K562 (cell line): ENCODE data around the gene ADAMTS2. TPM values are rescaled to one million over a fixed set of nuclear protein-coding genes. Genes with fewer than 3 reads are reported as not detected.

Experiments used
- ATAC-seq: fragments of 200-7000 bp; cut with Tn5 transposase; 3 replicates; pipeline ENCODE4 v1.9.1; 2020; ENCODE audit warnings: moderate library complexity
- BruUV-seq: library from RNA; stranded (reverse); fragments of 400-500 nt; replicated peaks from 2 replicates; lab custom pipeline; 2021; lab: Mats Ljungman, UMichigan
- CTCF ChIA-PET: fragments of 300-600 bp; formaldehyde crosslinking; extraction: SDS; loops from one replicate; lab custom pipeline; 2021; ENCODE audit warnings: low intra/inter-chr PET ratio; lab: Yijun Ruan, JAX
- POLR2A ChIA-PET: fragments of 300-600, 350-650 bp; sonication (Branson Sonifier 250); formaldehyde crosslinking; extraction: SDS; loops from one replicate; lab custom pipeline; 2021; ENCODE audit warnings: antibody characterized with exemption, inconsistent platforms; lab: Yijun Ruan, JAX
- DNase-seq, 4 experiments: peaks; one replicate each; pipeline versions ENCODE4 v3.0.0 to v3.0.0-alpha.2; 2011 to 2018; ENCODE audit warnings: low spot score in 3 of 4, mixed read lengths in 3 of 4; ENCODE audit errors: extremely low read depth in 1 of 4
- FAIRE-seq: peaks from 2 replicates; lab custom pipeline; 2011; peaks lifted over from hg19 to GRCh38; lab: Jason Lieb, UNC
- H2AFZ ChIP-seq: 2 replicates; pipeline ENCODE4 v1.6.0; 2011; ENCODE audit warnings: low read depth, low read length, control low read depth, inconsistent platforms
- H3K27ac ChIP-seq: fragments of 200-600 bp; 3 replicates; pipeline ENCODE4 v1.8.0; 2011; ENCODE audit warnings: low read depth, mild to moderate bottlenecking, control low read depth, inconsistent platforms, low read length, moderate library complexity, mixed read lengths; ENCODE audit errors: extremely low read depth
- H3K27me3 ChIP-seq, 2 experiments: fragments of 300-600 bp in 1 of 2; 2 replicates in 1 of 2; 3 replicates in 1 of 2; pipeline versions ENCODE4 v1.6.0 to v1.8.0; 2011; ENCODE audit warnings: inconsistent platforms in 2 of 2, low read length in 2 of 2, mild to moderate bottlenecking in 1 of 2, mixed read lengths in 1 of 2, moderate library complexity in 1 of 2; ENCODE audit not compliant: control insufficient read depth in 2 of 2, insufficient read depth in 2 of 2
- H3K36me3 ChIP-seq: fragments of 300-600 bp; 3 replicates; pipeline ENCODE4 v1.8.0; 2011; ENCODE audit warnings: mild to moderate bottlenecking, low read length, inconsistent platforms; ENCODE audit not compliant: control insufficient read depth, insufficient read depth
- H3K4me1 ChIP-seq, 2 experiments: fragments of 200-600 bp in 1 of 2; replicated peaks in 1 of 2; 2 replicates in 1 of 2; 3 replicates in 1 of 2; pipeline versions ENCODE4 v1.5.1 to v1.8.0; 2011; ENCODE audit warnings: inconsistent platforms in 2 of 2, low read length in 2 of 2, mild to moderate bottlenecking in 1 of 2, mixed read lengths in 1 of 2, moderate library complexity in 1 of 2; ENCODE audit not compliant: control insufficient read depth in 2 of 2, insufficient read depth in 2 of 2
- H3K4me2 ChIP-seq: 2 replicates; pipeline ENCODE4 v1.6.1; 2011; ENCODE audit warnings: low read length, control low read depth, inconsistent platforms, mixed read lengths; ENCODE audit not compliant: insufficient read depth
- H3K4me3 ChIP-seq: fragments of 200-600 bp; sonication (generic), shearing (Covaris generic); 2 replicates; pipeline ENCODE4 v1.5.1; 2016; ENCODE audit warnings: control low read depth, inconsistent platforms
- H3K79me2 ChIP-seq: fragments of 200-600 bp; 3 replicates; pipeline ENCODE4 v1.8.0; 2011; ENCODE audit warnings: low read length, inconsistent platforms; ENCODE audit not compliant: control insufficient read depth, insufficient read depth
- H3K9ac ChIP-seq, 2 experiments: 2 replicates each; pipeline versions ENCODE4 v1.6.0 to v1.6.1; 2011; ENCODE audit warnings: low read depth in 2 of 2, low read length in 2 of 2, control low read depth in 1 of 2, inconsistent platforms in 1 of 2, mild to moderate bottlenecking in 1 of 2, mixed read lengths in 1 of 2; ENCODE audit not compliant: insufficient read depth in 1 of 2
- H3K9me1 ChIP-seq: one replicate; pipeline ENCODE4 v1.6.0; 2011; ENCODE audit warnings: inconsistent platforms, mild to moderate bottlenecking, low read length, moderate library complexity; ENCODE audit not compliant: control insufficient read depth, insufficient read depth
- H3K9me3 ChIP-seq: replicated peaks from 2 replicates; pipeline ENCODE4 v1.5.1; 2011; ENCODE audit warnings: low read depth, low read length, inconsistent platforms; ENCODE audit not compliant: control insufficient read depth, insufficient read depth
- H4K20me1 ChIP-seq: replicated peaks from 2 replicates; pipeline ENCODE4 v1.6.1; 2011; ENCODE audit warnings: low read length, inconsistent platforms, mixed read lengths; ENCODE audit not compliant: control insufficient read depth, insufficient read depth
- GATA2 ChIP-seq: sonication (generic); formaldehyde crosslinking; IDR thresholded peaks from 2 replicates; pipeline ENCODE4 v1.4.0; 2020; ENCODE audit warnings: mild to moderate bottlenecking, missing genetic modification reagents
- HDAC2 ChIP-seq: fragments of 450-650 bp; IDR thresholded peaks from 2 replicates; pipeline ENCODE4 v1.6.1; 2016; ENCODE audit warnings: mild to moderate bottlenecking
- ILF3 ChIP-seq: fragments of 450-650 bp; IDR thresholded peaks from 2 replicates; pipeline ENCODE4 v1.6.1; 2018; ENCODE audit warnings: antibody characterized with exemption, mild to moderate bottlenecking, moderate library complexity, borderline replicate concordance
- JUN ChIP-seq, 2 experiments: sonication (generic) in 1 of 2; formaldehyde crosslinking in 1 of 2; IDR thresholded peaks; 2 replicates each; pipeline versions ENCODE4 v1.6.1 to v1.8.0; 2012 to 2022; ENCODE audit warnings: borderline replicate concordance in 2 of 2, mild to moderate bottlenecking in 2 of 2, improper control_type of control experiment in 1 of 2, low read depth in 1 of 2, low read length in 1 of 2, missing genetic modification reagents in 1 of 2
- MTA1 ChIP-seq: fragments of 450-650 bp; IDR thresholded peaks from 2 replicates; pipeline ENCODE4 v1.6.1; 2017; ENCODE audit warnings: borderline replicate concordance
- PHB ChIP-seq: fragments of 250-450 bp; sonication (Bioruptor Pico); IDR thresholded peaks from 2 replicates; pipeline ENCODE4 v1.5.0; 2021
- TRIM25 ChIP-seq: fragments of 450-650 bp; IDR thresholded peaks from 2 replicates; pipeline ENCODE4 v1.7.0; 2016; ENCODE audit warnings: borderline replicate concordance
- WGBS: fragments of 100-300 bp; shearing (Covaris generic); methylation state at CpG from one replicate; pipeline ENCODE4 v1.1.6; 2016; ENCODE audit warnings: low coverage, mixed read lengths; ENCODE audit not compliant: insufficient coverage; ENCODE audit errors: missing lambda C conversion rate; 5-methylcytosine and 5-hydroxymethylcytosine counted together
- in situ Hi-C: fragments of 300-500 bp; cut with MboI; formaldehyde crosslinking; loops from 4 replicates; pipeline ENCODE4 v1.15.0; 2018; ENCODE audit warnings: inconsistent platforms, mixed read lengths
- intact Hi-C: fragments of 100-400 bp; cut with micrococcal nuclease; formaldehyde crosslinking; loops from 2 replicates; pipeline ENCODE4 v1.14.2; 2022
- polyA plus RNA-seq, 8 experiments: library from polyadenylated mRNA; depleted of rRNA in 4 of 8; stranded (reverse) in 5 of 8; unstranded in 3 of 8; fragments of >200 nt; fragmentation: Nextera tagmentation in 2 of 8; fragmentation: Illumina TruSeq in 1 of 8; extraction: Ambion mirVana in 2 of 8; extraction: Trizol in 1 of 8; gene quantifications; 2 replicates each; pipeline versions ENCODE4 v1.2.1 to v1.2.3, GENCODE V29; 2011 to 2014; ENCODE audit warnings: inconsistent platforms in 1 of 8, missing spikeins in 1 of 8
- total RNA-seq, 7 experiments: library from RNA; depleted of rRNA in 6 of 7; stranded (reverse); fragments of >200 nt in 6 of 7; fragmentation: Illumina TruSeq in 2 of 7; extraction: Trizol in 2 of 7; gene quantifications; 2 replicates each; pipeline versions ENCODE4 v1.2.1 to v1.2.3, GENCODE V29; 2011 to 2021; ENCODE audit warnings: low replicate concordance in 1 of 7
- TF ChIP-seq, protein P1 (sequence below): sonication (generic); formaldehyde crosslinking; IDR thresholded peaks from 2 replicates; pipeline ENCODE4 v1.8.0; 2022; ENCODE audit warnings: missing genetic modification reagents, mild to moderate bottlenecking, borderline replicate concordance
- TF ChIP-seq, protein P2 (sequence below): fragments of 250-450 bp; sonication (Bioruptor Pico); IDR thresholded peaks from 2 replicates; pipeline ENCODE4 v1.5.0; 2021; ENCODE audit warnings: mild to moderate bottlenecking, moderate library complexity
- TF ChIP-seq, protein P3 (sequence below): fragments of 450-650 bp; formaldehyde crosslinking; IDR thresholded peaks from 2 replicates; pipeline ENCODE4 v1.4.0; 2022; ENCODE audit warnings: missing genetic modification characterization
- TF ChIP-seq, protein P4 (sequence below): fragments of 250-450 bp; sonication (Bioruptor Pico); IDR thresholded peaks from 2 replicates; pipeline ENCODE4 v1.4.0; 2020; ENCODE audit warnings: mild to moderate bottlenecking

ADAMTS2 gene
- total and polyA plus RNA-seq, 9 of the 15 experiments (the other 6 are each of a cell fraction or from before 2014, with no cell fraction given): not detected

- TF ChIP-seq, protein P1, sequence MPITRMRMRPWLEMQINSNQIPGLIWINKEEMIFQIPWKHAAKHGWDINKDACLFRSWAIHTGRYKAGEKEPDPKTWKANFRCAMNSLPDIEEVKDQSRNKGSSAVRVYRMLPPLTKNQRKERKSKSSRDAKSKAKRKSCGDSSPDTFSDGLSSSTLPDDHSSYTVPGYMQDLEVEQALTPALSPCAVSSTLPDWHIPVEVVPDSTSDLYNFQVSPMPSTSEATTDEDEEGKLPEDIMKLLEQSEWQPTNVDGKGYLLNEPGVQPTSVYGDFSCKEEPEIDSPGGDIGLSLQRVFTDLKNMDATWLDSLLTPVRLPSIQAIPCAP (CRISPR knock-in tag): no peak
- TF ChIP-seq, protein P2, sequence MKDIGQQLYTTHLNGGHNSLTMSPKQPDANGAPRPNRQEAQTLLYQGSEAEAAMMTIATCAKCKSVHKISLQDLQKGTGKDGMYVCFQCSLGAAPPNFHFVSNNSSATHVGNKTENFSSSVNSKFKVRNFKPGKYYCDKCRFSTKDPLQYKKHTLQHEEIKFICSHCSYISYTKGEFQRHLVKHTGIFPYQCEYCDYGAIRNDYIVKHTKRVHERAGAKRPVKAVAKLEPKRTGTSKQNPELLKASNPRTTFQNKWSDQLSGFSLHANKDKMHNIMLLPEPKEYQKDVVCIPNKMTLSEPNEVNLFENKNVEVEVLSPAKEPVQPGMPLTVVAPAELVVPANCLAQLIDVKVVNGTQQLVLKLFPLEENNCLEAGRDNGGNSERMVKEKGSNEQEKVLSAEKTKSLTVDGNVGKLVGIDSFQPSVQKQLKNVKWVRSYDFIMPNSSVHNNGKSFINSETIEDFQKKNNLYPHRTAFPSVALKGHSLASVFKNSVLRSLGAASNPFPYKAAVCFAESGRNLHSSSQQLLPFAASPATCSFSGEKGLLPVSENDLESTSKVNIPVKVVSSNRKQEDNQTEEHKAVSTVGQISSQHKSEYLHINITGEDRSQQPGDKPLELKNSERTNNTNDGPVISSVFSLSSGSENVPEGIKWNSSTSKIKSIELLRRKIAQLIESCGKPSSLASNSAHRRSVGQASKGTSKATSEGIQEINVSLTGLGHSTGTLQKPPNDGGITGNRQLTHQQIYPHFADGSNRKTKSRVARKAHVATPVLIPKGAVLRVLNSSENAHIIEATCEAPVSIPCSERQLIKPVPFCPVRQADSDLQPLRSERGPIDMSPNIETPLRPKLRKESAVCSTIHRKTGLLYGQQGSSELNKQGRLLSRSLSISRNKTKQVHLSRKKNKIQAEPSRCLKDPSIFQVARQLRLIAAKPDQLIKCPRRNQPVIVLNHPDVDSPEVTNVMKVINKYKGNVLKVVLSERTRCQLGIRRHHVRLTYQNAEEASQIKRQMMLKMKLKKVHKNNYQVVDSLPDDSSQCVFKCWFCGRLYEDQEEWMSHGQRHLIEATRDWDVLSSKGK (CRISPR knock-in tag): no peak
- TF ChIP-seq ILF3: no peak
- TF ChIP-seq HDAC2: no peak
These were observed 15.9 kb upstream of the ADAMTS2 start (continued) for GRCh38 chr5:179361037-179361603.

GRCh38 chr5:179357031-179357430 lies 11.8 kb upstream of the ADAMTS2 start:
- ChIA-PET CTCF (no interaction called here), POLR2A (interaction anchor here (0.9 kb wide), 1 partner anchor 100 kb away, joined by 3 read pairs; no protein-coding TSS in a partner anchor)
- Histone ChIP-seq H3K4me2 (no peak overlapping the region), H3K9me3 (no peaks in the 10 kb centered on the region), H3K27me3 (peaks cover 9 to 35% of the 10 kb centered on the region in 2 experiments; a peak in 3 of 5 replicates), H3K4me3 (no peak overlapping the region), H2AFZ (no peak overlapping the region), H3K9me1 (no peaks in the 10 kb centered on the region), H3K9ac (no peak overlapping the region), H3K79me2 (no peaks in the 10 kb centered on the region), H4K20me1 (no peaks in the 10 kb centered on the region; the same call in 1 of the 2 replicates), H3K27ac (no peak overlapping the region), H3K4me1 (no peaks in the 10 kb centered on the region), H3K36me3 (no peaks in the 10 kb centered on the region)
- no TSS peak for BruUV-seq
- FAIRE-seq: no peak
- intact Hi-C loops (no loop called here), in situ Hi-C loops (no loop called here)
- no peak for DNase-seq
- ATAC-seq: no peak
- WGBS: 0% methylated on average over 7 of the region's 7 CpGs
- TF ChIP-seq, protein P3, sequence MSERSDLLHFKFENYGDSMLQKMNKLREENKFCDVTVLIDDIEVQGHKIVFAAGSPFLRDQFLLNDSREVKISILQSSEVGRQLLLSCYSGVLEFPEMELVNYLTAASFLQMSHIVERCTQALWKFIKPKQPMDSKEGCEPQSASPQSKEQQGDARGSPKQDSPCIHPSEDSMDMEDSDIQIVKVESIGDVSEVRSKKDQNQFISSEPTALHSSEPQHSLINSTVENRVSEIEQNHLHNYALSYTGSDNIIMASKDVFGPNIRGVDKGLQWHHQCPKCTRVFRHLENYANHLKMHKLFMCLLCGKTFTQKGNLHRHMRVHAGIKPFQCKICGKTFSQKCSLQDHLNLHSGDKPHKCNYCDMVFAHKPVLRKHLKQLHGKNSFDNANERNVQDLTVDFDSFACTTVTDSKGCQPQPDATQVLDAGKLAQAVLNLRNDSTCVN: no peak
- TF ChIP-seq GATA2 (CRISPR knock-in tag) (no peak), PHB (CRISPR knock-in tag) (no peak), JUN (IDR thresholded peaks at IDR 0.05; ENCODE audit: borderline replicate concordance, low read depth, low read length) (no peak), JUN (CRISPR knock-in tag; IDR thresholded peaks at IDR 0.05; ENCODE audit: borderline replicate concordance) (no peak), MTA1 (no peak), TRIM25 (no peak)
- TF ChIP-seq, protein P4, sequence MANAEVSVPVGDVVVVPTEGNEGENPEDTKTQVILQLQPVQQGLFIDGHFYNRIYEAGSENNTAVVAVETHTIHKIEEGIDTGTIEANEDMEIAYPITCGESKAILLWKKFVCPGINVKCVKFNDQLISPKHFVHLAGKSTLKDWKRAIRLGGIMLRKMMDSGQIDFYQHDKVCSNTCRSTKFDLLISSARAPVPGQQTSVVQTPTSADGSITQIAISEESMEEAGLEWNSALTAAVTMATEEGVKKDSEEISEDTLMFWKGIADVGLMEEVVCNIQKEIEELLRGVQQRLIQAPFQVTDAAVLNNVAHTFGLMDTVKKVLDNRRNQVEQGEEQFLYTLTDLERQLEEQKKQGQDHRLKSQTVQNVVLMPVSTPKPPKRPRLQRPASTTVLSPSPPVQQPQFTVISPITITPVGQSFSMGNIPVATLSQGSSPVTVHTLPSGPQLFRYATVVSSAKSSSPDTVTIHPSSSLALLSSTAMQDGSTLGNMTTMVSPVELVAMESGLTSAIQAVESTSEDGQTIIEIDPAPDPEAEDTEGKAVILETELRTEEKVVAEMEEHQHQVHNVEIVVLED (CRISPR knock-in tag): no peak
